Natural killer cell treated with Interleukin-12 subunit alpha and Interleukin-12 subunit beta and Interleukin-15 and Interleukin-18, amount 100 ng/mL, for 72 hours (primary cell): Measurements from ENCODE around the gene KCNN1. TPM values are rescaled to one million over a fixed set of nuclear protein-coding genes. Genes with fewer than 3 reads are reported as not detected.
"Not testable (repeated sequence)": the region's sequence is repeated elsewhere in the genome, so short reads cannot be mapped to it uniquely, and the experiment has no call there.

ENCODE experiments used
- ATAC-seq, 2 donors: fragments of 150-1000 bp; cut with Tn5 transposase in 1 of 2; sonication (Bioruptor Pico), chemical (Tn5 transposase) in 1 of 2; 2 replicates each; pipeline ENCODE4 v1.10.0; 2021
- DNase-seq: peaks from one replicate; pipeline ENCODE4 v3.0.0; 2022; ENCODE audit warnings: low spot score
- H3K27ac Mint-ChIP-seq, 2 donors: 1 replicate in 1 of 2; 2 replicates in 1 of 2; pipeline ENCODE4 v1.8.0; 2022; ENCODE audit warnings: mixed read lengths in 2 of 2, mild to moderate bottlenecking in 1 of 2, moderate library complexity in 1 of 2
- H3K27me3 Mint-ChIP-seq, 2 donors: 1 replicate in 1 of 2; 2 replicates in 1 of 2; pipeline ENCODE4 v1.8.0; 2022; ENCODE audit warnings: mixed read lengths in 2 of 2
- H3K36me3 Mint-ChIP-seq: one replicate; pipeline ENCODE4 v1.8.0; 2022; ENCODE audit warnings: mixed read lengths
- H3K4me1 Mint-ChIP-seq, 2 donors: 1 replicate in 1 of 2; 2 replicates in 1 of 2; pipeline ENCODE4 v1.8.0; 2022; ENCODE audit warnings: low read depth in 2 of 2, mixed read lengths in 2 of 2, mild to moderate bottlenecking in 1 of 2
- H3K4me3 Mint-ChIP-seq: one replicate; pipeline ENCODE4 v1.8.0; 2022; ENCODE audit warnings: mixed read lengths
- H3K9me3 Mint-ChIP-seq: 2 replicates; pipeline ENCODE4 v1.8.0; 2022; ENCODE audit warnings: mixed read lengths
- total RNA-seq, 2 donors: library from RNA; stranded (reverse); gene quantifications; one replicate each; pipeline ENCODE4 v1.2.3, GENCODE V29; 2022

Gene KCNN1
- total RNA-seq, 2 donors from 2014 or later = 1.0 to 1.3 TPM

DNA sequence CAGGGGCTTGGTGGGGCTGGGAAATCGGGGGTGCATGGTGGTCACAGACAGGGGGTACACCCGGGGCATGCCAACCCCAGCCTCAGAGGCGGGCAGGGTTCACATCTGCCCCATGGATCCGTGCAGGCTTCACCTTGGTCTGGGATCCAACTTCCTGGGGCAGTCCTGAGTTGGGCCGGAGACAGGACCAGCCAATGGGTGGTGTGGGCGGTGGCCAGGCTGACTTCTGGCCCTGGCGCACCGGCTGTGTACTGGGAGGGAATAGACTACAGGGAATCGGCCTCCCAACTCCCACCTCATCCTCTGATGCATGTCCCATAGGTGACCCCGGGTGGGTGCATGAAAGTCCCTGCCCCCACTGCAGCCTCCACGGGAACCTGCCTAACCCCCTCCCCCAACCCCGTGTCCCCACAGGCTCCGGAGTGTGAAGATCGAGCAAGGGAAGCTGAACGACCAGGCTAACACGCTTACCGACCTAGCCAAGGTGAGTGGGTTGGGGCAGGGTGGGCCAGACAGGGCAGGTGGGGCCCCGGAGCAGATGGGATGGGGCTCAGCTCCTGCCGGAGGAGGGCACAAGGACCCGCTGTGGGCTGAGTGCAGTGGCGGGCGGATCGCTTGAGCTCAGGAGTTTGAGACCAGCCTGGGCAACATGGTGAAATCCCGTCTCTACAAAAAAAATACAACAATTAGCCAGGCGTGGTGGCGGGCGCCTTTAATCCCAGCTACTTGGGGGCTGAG is 26.3 kb downstream of the KCNN1 start:
- no peak overlapping the region for H3K27ac Mint-ChIP-seq
- no peak for ATAC-seq
- no peak overlapping the region for H3K4me3 Mint-ChIP-seq

GRCh38 chr19:17996826-17997316 is 30.0 kb downstream of the KCNN1 start:
- no peak overlapping the region for H3K4me3 Mint-ChIP-seq
- H3K27ac Mint-ChIP-seq = no peak overlapping the region
- H3K4me1 Mint-ChIP-seq = peaks cover 8 to 10% of the 10 kb centered on the region in 2 donors
- no peaks in the 10 kb centered on the region for H3K9me3 Mint-ChIP-seq
- H3K27me3 Mint-ChIP-seq = no peaks in the 10 kb centered on the region
- no peaks in the 10 kb centered on the region for H3K36me3 Mint-ChIP-seq
- ATAC-seq (peak; percentile 69 to 75), DNase-seq (peak; percentile 86)

More for the DNA sequence above, 26.3 kb downstream of the KCNN1 start:
- Mint-ChIP-seq H3K9me3 (no peaks in the 10 kb centered on the region), H3K27me3 (no peaks in the 10 kb centered on the region), H3K4me1 (peaks cover 3% of the 10 kb centered on the region in 2 donors), H3K36me3 (no peaks in the 10 kb centered on the region)
- no peak for DNase-seq

DNA sequence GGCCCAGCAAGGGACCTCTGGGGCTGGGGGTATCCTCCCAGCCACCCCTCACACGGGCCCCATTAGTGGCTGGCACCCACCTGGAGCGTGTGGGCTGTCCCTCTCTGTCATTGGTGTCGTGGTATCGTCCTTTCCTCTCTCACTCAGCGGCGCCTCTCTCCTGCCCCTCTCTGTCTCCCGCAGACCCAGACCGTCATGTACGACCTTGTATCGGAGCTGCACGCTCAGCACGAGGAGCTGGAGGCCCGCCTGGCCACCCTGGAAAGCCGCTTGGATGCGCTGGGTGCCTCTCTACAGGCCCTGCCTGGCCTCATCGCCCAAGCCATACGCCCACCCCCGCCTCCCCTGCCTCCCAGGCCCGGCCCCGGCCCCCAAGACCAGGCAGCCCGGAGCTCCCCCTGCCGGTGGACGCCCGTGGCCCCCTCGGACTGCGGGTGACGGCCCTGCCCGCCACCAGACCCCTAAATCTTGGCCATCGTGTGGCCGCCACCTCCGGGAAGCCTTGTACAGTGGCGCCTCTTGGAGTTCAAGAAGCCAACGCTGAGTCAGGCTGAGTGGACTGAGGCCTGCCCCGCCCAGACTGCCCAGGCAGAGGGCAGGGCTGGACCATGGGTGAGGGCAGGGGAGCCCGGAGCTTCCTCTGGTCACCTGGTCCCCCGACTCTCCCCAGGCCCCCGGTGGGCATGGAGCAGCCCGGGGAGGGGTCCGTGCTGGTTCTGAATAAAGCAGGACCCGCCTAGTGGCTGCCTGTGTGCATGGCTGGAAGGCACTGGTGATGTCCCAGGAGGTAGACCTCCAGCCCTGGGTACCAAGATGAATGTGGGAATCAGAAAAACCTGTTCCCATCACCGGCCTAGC is 31.3 kb downstream of the KCNN1 start:
- Mint-ChIP-seq H3K4me1 (peaks cover 13 to 18% of the 10 kb centered on the region in 2 donors), H3K4me3 (no peak overlapping the region), H3K27ac (peak overlapping the region; percentile 31 to 64), H3K27me3 (no peaks in the 10 kb centered on the region), H3K36me3 (no peaks in the 10 kb centered on the region), H3K9me3 (no peaks in the 10 kb centered on the region)
- no peak for DNase-seq
- no peak for ATAC-seq

DNA sequence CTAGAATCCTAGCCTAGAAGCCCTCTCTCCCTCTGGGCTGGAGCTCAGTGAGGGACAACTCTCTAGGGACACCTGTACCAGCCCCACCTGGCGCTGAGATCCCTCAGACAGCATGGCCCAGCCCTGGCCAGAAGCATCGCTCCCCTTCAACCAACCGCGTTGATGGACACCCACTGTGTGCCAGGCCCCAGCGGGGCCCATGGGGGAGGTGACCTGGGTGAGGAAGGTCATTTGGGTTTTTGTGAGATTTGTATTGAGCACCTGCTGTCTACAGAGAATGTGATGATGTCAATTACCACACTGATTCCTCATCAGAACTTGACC is 31.9 kb downstream of the KCNN1 start:
- Mint-ChIP-seq H3K9me3 (no peaks in the 10 kb centered on the region), H3K4me1 (peaks cover 13 to 18% of the 10 kb centered on the region in 2 donors), H3K27ac (peak overlapping the region; percentile 64 to 92), H3K4me3 (no peak overlapping the region), H3K36me3 (no peaks in the 10 kb centered on the region), H3K27me3 (no peaks in the 10 kb centered on the region)
- DNase-seq (no peak), ATAC-seq (no peak)

- Mint-ChIP-seq H3K27me3 (no peaks in the 10 kb centered on the region), H3K27ac (peak overlapping the region; percentile 92 to 96), H3K4me1 (peaks cover 13 to 18% of the 10 kb centered on the region in 2 donors), H3K9me3 (no peaks in the 10 kb centered on the region), H3K36me3 (no peaks in the 10 kb centered on the region), H3K4me3 (peak overlapping the region; percentile 96)
- no peak for ATAC-seq
- DNase-seq = no peak
Measured at GRCh38 chr19:17999684-18000479, 33.0 kb downstream of the KCNN1 start.

DNA sequence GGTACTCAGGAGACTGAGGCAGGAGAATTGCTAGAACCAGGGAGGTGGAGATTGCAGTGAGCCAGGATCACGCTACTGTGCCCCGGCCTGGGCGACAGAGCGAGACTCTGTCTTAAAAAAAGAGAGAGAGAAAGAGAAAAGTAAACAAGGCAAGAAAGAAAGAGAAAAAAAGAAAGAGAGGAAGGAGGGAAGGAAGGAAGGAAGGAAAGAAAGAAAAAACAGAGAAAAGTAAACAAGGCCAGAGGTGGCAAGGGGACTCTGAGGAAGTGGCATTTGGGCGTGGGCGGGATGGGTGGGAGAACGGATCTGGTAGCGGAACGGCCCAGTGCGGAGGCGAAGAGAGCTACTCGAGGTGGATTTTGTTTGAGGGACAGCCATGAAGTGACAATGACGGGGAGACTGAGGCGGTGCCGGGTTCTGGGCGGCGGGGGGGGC is 33.6 kb downstream of the KCNN1 start:
- Mint-ChIP-seq H3K4me3 (peak overlapping the region; percentile 96), H3K36me3 (no peaks in the 10 kb centered on the region), H3K27me3 (no peaks in the 10 kb centered on the region), H3K9me3 (no peaks in the 10 kb centered on the region), H3K4me1 (peaks cover 13 to 18% of the 10 kb centered on the region in 2 donors), H3K27ac (peak overlapping the region; percentile 92 to 96)
- DNase-seq (no peak), ATAC-seq (no peak)

DNA sequence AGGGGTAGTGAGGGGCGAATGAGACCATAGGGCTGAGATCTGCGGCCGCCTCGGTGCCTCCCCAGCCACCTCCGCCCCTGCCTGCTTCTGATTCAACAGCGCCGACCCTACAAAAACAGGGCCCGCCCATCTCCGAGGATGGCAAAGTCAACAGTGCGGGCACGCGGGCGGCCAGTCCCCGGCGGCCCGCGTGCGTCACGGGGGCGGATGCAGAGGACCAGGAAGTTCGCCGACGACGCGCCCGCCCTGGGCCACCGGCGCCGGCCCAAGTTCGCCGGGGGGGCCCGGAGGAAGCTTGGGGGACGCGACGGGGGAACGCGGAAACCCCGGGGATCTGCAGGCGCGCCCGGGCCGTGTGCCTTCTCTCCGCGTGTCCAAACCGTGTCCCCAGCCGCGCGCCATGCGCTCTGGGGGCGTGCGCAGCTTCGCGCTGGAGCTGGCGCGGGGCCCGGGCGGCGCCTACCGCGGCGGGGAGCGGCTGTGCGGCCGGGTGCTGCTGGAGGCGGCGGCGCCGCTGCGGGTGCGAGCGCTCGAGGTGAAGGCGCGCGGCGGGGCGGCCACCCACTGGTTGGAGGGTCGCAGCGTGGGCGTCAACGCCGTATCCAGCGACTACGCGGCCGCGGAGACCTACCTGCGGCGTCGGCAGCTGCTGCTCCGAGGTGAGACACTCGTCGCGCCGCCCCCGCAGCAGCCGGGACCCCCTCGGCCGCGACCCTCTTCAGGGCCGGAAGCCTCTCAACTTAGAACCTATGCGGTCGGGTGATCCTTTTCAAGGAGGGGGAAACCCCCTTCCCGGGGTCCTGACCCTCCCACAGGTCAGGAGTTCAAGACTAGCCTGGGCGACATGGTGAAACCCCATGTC is 34.2 kb downstream of the KCNN1 start:
- DNase-seq = peak; percentile 96
- Mint-ChIP-seq H3K27me3 (no peaks in the 10 kb centered on the region), H3K4me3 (peak overlapping the region; percentile 96), H3K9me3 (no peaks in the 10 kb centered on the region), H3K36me3 (no peaks in the 10 kb centered on the region), H3K4me1 (peaks cover 13 to 18% of the 10 kb centered on the region in 2 donors), H3K27ac (peak overlapping the region; percentile 92 to 96)
- peak; percentile 92 to 93 for ATAC-seq

DNA sequence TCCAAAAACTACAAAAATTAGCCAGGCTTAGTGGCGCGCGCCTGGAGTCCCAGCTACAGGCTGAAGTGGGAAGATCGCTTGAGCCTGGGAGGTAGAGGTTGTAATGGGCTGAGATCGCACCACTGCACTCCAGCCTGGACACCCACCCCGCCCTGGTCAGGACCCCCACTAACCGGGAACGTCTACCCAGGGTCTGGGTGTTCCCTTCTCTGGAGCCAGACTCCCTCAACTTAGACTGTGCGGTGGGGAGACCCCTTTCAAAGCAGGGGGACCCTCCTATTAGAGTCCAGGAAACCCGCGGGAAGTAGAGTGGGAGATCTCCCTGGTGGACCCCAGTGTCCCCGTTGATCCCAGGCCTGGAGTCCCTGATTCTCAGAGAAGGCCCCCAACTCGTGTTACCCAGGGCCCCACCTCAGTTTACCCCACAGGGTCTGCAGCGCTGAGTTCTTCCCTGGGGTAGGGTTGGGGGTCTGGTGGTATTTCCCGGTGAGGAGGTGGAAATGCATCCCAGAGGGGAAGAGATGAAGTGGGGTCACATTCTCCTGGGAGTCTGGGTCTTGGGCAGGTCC is 35.0 kb downstream of the KCNN1 start:
- H3K4me1 Mint-ChIP-seq = peaks cover 12 to 19% of the 10 kb centered on the region in 2 donors
- H3K27ac Mint-ChIP-seq = peak overlapping the region; percentile 76 to 96
- ATAC-seq (no peak), DNase-seq (no peak)
- H3K36me3 Mint-ChIP-seq = no peaks in the 10 kb centered on the region
- H3K27me3 Mint-ChIP-seq = no peaks in the 10 kb centered on the region
- H3K9me3 Mint-ChIP-seq = no peaks in the 10 kb centered on the region
- peak overlapping the region; percentile 85 for H3K4me3 Mint-ChIP-seq

DNA sequence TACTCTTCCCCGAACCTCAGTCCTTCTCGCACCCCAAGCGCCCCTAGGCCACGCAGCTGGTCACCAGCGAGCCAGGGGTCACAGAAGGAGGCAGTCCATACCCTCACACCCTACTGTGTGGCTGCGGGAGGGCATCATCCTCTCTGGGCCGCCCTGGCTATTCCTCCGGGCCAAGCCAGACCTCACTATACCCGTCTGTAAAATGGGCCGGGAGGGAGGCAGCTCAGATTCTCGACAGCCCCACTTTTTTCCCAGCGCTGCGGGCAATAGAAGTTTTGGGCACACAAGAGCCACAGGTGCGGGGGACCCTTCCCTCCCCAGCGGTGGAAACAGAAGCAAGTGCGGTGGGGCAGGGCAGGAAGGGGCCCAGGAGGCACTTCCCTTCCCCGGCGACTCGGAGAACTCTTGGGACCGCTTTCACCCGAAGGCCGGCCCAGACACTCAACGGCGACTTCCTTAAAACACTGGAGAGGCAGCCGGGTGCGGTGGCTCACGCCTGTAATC is 35.5 kb downstream of the KCNN1 start:
- ATAC-seq (no peak), DNase-seq (no peak)
- no peaks in the 10 kb centered on the region for H3K27me3 Mint-ChIP-seq

GRCh38 chr19:18005750-18006149 is 38.8 kb downstream of the KCNN1 start:
- not testable (repeated sequence) for DNase-seq, H3K4me3 Mint-ChIP-seq, H3K36me3 Mint-ChIP-seq, H3K27me3 Mint-ChIP-seq, H3K27ac Mint-ChIP-seq, H3K9me3 Mint-ChIP-seq, ATAC-seq
- peaks cover 21 to 23% of the 10 kb centered on the region in 2 donors for H3K4me1 Mint-ChIP-seq

More for the DNA sequence above, 35.5 kb downstream of the KCNN1 start:
- Mint-ChIP-seq H3K36me3 (no peaks in the 10 kb centered on the region), H3K9me3 (no peaks in the 10 kb centered on the region), H3K27ac (peak overlapping the region in 1 of 2 donors; percentile 96), H3K4me1 (peaks cover 17 to 22% of the 10 kb centered on the region in 2 donors), H3K4me3 (peak overlapping the region; percentile 85)

DNA sequence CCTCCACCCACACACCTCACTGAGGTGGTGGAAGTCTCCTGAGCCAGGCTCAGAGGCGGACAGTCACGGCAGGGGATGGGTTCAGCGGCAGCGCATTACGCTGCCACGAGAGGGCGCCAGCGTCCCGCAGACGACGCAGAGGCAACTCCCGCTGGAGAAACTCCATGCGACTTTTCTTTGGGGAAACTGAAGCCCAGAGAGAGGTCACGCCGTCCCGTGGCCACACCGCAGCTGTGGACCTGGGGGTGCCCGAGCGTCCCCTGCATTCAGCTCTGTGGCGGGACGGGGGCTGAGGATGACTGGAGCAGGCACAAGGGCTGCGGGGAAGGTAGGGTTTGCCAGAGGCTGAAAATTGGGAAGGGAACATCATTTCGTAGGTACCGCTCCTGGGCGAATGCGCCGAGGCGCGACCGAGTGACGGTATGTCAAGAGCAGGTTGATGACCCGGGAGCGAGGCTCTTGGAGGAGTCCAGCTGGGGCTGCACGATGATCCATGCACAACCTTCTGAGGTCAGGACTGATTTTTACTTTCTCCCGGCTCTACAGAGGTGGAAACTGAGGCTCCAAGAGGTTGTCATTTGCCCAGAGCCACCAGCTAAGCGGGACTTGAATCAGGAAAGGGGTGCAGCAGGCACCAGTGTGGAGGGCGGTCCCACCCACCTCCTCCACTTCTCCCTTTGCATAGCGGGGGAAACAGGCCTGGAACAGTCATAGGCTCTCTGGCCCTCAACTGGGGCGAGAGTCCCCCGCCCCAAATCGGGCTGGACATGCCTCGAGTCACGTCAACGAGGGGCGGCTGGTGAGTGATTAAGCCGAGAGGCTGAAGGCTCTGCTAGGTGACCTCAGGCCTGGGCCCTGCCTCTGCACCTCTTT is 40.4 kb downstream of the KCNN1 start:
- H3K4me3 Mint-ChIP-seq = peak overlapping the region; percentile 96
- no peaks in the 10 kb centered on the region for H3K27me3 Mint-ChIP-seq
- H3K9me3 Mint-ChIP-seq = no peaks in the 10 kb centered on the region
- peaks cover 22% of the 10 kb centered on the region in 2 donors for H3K4me1 Mint-ChIP-seq
- H3K36me3 Mint-ChIP-seq = no peaks in the 10 kb centered on the region
- DNase-seq (peak; percentile 86), ATAC-seq (peak; percentile 80 to 83)
- H3K27ac Mint-ChIP-seq = peak overlapping the region; percentile 80 to 91
